Cardiac atrium fibroblast (primary cell): ENCODE results near the gene SERPINA10. TPM values are rescaled to one million over a fixed set of nuclear protein-coding genes. Genes with fewer than 3 reads are reported as not detected.

Experiments used
- total RNA-seq: library from RNA; depleted of rRNA; stranded (reverse); fragments of >200 nt; gene quantifications from 2 replicates; pipeline ENCODE4 v1.2.3, GENCODE V29; 2015

The SERPINA10 gene
- not detected in 2 replicates for total RNA-seq

GRCh38 chr14:94292872-94293577 lies at the start of gene SERPINA10:
SERPINA10 (minus strand) TSS chr14:94293268; CDS start chr14:94290593, 2,675 bp downstream.

GRCh38 chr14:94322648-94323570 lies 29.8 kb upstream of the SERPINA10 start, which contains the start of gene SERPINA6:
SERPINA6 (minus strand) TSS chr14:94323336; CDS start chr14:94314648, 8,688 bp downstream.

Other genes starting within 250 kb of the SERPINA10 start
- gene DDX24, start 212.1 kb downstream of the SERPINA10 start, total RNA-seq: 91.5 and 96.1 TPM in 2 replicates
- gene IFI27L1, start 212.0 kb downstream of the SERPINA10 start, total RNA-seq: 11.3 and 17.3 TPM in 2 replicates
- gene IFI27, start 182.5 kb downstream of the SERPINA10 start, total RNA-seq: 15.2 and 16.2 TPM in 2 replicates
- gene IFI27L2, start 163.7 kb downstream of the SERPINA10 start, total RNA-seq: 81.6 and 102 TPM in 2 replicates
- gene PPP4R4, start 118.9 kb downstream of the SERPINA10 start, total RNA-seq: not detected in 2 replicates
- not detected in 2 replicates for gene SERPINA6, start 30.1 kb upstream of the SERPINA10 start, total RNA-seq
- not detected in 2 replicates for gene SERPINA2, start 73.4 kb upstream of the SERPINA10 start, total RNA-seq
- gene SERPINA1, start 95.3 kb upstream of the SERPINA10 start, total RNA-seq: not detected in 2 replicates
- not detected in 2 replicates for gene SERPINA11, start 159.5 kb upstream of the SERPINA10 start, total RNA-seq
- gene SERPINA9, start 182.9 kb upstream of the SERPINA10 start, total RNA-seq: not detected in 2 replicates
- not detected in 2 replicates for gene SERPINA12, start 216.2 kb upstream of the SERPINA10 start, total RNA-seq